GM19452 (cell line): ENCODE measurements around the gene CHKA.

Source experiments
- ATAC-seq: cut with Tn5 transposase; IDR thresholded peaks from one replicate; pipeline ENCODE4 v1.9.1; 2021; ENCODE audit not compliant: unreplicated experiment

Gene CHKA

DNA sequence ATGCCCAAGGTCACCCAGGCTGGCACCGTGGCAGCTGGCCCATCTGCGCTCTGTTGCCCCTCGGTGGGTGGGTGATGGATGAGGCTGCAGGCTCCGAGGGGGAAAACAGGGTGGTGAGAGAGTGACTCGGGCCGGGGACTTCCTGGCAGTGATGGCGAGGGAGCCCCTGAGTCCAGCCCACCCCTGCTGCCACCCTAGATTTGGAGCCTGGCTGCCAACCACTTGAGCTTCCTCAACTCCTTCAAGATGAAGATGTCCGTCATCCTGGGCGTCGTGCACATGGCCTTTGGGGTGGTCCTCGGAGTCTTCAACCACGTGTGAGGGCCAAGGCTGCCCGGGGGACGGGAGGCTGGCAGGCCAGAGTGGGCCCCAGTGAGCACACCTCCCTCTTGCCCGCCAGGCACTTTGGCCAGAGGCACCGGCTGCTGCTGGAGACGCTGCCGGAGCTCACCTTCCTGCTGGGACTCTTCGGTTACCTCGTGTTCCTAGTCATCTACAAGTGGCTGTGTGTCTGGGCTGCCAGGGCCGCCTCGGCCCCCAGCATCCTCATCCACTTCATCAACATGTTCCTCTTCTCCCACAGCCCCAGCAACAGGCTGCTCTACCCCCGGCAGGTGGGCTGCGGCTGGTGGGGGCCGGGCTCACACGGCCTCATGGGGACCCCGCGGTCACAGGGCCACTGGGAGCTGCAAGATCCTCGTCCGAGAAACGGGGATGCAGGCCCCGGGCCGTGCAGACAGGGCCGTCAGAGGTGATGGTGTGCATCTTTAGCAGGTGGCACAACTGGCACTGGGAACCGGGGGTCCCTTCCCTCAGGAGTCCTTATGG, 72.3 kb downstream of the CHKA start:
- no peak for ATAC-seq

- ATAC-seq: no peak
These were observed 73.5 kb downstream of the CHKA start for GRCh38 chr11:68047437-68048290.

DNA sequence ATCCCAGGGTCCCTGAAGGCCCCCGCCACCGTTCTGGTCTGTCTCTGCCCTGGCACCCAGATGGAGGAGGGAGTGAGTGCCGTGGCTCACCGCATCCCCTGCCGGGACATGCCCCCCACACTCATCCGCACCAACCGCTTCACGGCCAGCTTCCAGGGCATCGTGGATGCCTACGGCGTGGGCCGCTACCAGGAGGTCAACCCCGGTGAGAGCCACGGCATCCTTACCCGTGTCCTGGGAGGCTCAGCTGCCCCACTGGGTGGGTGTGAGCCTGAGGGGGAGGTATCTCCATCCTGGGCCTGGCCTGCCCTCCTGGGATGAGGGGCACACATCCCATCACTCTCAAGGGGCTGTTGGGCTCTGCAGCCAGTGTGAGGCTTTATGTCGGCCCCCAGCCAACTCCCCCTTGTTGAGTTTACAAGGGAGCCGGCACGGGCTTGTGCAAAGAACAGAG, 76.3 kb downstream of the CHKA start:
- ATAC-seq: no peak

DNA sequence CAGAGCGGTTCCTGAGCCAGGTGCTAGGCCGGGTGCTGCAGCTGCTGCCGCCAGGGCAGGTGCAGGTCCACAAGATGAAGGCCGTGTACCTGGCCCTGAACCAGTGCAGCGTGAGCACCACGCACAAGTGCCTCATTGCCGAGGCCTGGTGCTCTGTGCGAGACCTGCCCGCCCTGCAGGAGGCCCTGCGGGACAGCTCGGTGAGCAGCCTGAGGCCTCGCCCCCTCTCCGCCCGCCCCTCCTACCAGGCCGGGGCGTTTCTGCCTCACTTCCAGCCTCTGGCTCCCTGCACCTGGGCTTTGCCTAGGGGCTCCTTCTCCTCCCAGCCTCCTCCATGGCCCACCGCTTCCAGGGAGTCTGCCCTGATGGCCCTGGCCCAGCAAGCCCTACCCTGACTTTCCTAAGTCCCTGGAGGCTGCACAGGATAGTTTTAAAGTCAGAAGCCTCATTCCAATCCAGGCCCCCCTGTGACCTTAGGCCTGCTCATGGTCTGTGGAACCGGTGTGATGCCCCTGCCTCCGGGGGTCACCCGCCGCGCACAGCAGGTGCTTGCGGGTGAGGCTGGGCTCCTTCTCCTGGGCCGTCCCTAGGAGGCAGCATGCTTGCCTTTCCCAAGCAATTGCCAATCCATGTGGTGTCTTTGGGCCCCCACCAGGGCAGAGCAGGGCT, 76.9 kb downstream of the CHKA start:
- no peak for ATAC-seq

DNA sequence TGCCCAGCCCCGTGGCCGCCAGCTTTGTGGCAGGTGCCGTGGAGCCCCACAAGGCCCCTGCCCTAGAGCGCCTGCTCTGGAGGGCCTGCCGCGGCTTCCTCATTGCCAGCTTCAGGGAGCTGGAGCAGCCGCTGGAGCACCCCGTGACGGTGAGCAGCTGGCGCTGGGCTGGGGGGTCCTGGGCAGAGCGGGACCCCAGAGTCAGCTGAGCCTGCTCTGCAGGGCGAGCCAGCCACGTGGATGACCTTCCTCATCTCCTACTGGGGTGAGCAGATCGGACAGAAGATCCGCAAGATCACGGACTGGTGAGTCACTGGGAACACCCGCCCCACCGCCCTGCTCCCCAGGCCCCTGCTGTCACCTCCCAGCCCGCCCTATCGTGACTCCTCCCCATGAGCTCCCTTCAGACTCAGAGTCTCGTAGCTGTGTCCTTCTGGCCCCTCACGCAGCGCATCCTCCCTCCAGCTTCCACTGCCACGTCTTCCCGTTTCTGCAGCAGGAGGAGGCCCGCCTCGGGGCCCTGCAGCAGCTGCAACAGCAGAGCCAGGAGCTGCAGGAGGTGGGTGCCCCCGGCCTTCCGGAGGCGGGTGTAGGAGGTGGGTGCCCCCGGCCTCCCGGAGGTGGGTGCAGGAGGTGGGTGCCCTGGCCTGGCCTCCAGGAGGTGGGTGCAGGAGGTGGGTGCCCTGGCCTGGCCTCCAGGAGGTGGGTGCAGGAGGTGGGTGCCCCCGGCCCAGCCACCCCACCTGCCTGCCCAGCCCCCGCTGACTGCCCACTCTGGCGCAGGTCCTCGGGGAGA, 77.6 kb downstream of the CHKA start:
- no peak for ATAC-seq

- no peak for ATAC-seq
These were observed 78.2 kb downstream of the CHKA start for GRCh38 chr11:68043029-68043348.

GRCh38 chr11:68042219-68043028, 78.8 kb downstream of the CHKA start:
- ATAC-seq: no peak

DNA sequence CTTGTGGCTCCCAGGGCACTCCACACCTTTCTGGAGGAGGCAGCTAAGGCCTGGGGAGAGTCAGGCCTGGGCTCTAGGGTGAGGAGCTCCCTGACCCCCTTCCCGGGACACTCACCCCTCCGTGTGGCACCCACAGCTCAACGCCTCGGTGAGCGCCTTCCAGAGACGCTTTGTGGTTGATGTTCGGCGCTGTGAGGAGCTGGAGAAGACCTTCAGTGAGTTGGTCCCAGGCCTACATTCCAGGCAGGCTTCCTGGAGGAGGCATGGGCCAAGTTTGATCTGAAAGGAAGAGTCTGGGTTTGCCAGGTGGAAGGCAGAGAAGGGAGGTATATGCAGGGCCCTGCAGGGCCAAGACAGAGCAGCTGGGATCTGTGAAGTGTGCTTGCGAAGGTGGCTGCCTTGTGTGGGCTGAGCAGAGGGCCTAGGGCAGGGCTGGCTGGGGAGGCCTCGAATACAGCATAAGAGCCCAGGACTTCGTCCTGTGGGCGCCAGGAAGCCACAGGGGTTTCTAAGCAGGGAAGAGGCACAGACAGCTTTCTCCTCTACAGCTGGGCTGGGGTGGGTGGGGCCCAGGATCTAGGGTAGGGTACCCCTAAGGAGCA, 79.5 kb downstream of the CHKA start:
- no peak for ATAC-seq

DNA sequence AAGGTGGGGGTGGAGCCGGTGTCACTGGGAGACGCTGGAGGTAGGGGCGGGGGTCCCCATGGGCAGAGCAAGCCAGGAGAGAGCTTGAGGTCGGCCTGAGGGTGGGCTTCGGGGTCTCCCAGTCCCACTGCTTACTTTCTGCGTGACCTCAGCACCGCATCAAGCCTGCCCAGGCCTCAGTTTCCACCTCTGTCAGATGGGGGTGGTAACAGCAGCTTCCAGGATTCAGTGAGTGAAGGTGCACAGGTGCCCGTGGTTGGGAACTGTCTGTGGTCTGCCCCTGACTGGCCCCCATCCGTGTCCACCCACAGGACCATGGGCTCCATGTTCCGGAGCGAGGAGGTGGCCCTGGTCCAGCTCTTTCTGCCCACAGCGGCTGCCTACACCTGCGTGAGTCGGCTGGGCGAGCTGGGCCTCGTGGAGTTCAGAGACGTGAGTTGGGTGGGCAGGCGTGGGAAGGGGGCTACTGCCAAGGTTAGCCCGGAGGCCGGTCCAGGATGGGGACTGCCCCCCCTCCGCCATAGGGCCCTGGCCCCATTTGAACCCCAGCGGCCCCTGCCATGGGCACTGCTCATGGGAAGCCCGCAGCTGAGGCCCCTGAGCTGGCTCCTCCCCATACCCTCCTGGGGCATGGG, 80.1 kb downstream of the CHKA start:
- ATAC-seq: no peak

DNA sequence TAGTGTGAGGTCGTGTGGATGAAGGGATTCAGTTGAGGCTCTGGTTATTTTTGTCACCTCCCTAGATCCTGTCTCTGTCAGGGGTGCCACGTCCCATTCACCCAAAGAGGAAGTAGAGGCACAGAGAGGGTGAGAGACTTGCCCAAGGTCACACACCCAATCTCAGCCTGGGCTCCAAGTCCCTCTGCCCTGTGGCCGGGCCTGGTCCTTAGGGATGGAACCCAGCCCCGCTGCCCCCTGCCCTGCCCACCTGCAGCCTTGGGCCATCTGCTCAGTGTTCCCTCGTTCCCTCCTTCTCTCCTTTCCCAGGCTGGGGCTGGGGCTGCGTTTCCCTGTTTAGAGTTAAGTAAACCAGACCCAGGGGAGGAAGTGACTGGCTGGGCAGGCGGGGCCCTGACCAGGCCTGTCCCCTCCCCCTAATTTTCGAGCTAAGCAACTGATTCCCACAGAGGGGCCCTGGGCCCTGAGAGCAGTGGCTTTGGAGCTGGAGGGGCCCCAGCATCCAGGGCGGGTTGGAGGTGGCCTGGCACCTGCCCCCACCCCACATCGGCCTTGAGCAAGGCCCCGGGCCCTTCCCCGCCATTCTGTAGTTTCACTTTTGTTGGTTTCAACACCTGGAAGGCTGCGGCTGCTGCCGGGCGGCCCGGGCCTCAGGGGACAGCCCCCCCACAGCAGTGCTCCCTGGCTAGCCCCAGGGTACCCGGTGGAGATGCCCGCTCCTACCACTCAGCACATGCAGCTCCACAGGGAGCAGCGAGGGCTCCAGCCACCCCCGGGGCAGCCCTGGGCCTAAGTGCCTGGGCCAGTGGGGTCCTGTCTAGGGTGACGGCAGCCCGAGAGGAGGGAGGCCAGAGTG, 80.9 kb downstream of the CHKA start:
- ATAC-seq: peak; percentile 51

- ATAC-seq: no peak
These were observed 81.6 kb downstream of the CHKA start for GRCh38 chr11:68039526-68040086.

GRCh38 chr11:68038718-68039525, 82.3 kb downstream of the CHKA start, which contains the start of gene TCIRG1:
TCIRG1 (plus strand) TSS chr11:68039025; CDS start chr11:68041272, 2,247 bp downstream.
- no peak for ATAC-seq

DNA sequence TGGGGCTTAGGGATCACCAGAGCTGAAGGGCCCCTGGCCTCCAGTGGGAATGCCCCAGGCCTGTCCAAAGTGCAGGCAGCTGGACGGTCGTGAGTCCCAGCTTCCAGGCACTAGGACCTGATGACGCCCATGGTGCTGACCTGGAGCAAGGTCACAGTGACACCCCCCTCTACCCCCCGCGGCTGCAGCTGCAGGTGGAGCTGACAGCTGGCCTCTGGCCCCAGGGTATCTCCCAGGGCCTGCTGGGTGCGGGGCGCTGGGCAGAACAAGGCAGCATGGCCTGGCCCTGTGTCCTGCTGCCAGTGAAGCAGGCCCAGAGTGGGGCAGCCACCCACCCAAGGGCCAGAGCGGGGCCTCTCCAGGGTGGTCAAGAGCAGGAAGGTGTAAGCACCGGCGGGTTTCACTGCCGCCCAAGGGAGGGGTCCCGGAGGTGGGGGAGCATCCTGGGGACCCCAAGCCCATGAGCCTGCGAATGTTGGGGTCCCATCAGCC, 82.9 kb downstream of the CHKA start:
- ATAC-seq: no peak

DNA sequence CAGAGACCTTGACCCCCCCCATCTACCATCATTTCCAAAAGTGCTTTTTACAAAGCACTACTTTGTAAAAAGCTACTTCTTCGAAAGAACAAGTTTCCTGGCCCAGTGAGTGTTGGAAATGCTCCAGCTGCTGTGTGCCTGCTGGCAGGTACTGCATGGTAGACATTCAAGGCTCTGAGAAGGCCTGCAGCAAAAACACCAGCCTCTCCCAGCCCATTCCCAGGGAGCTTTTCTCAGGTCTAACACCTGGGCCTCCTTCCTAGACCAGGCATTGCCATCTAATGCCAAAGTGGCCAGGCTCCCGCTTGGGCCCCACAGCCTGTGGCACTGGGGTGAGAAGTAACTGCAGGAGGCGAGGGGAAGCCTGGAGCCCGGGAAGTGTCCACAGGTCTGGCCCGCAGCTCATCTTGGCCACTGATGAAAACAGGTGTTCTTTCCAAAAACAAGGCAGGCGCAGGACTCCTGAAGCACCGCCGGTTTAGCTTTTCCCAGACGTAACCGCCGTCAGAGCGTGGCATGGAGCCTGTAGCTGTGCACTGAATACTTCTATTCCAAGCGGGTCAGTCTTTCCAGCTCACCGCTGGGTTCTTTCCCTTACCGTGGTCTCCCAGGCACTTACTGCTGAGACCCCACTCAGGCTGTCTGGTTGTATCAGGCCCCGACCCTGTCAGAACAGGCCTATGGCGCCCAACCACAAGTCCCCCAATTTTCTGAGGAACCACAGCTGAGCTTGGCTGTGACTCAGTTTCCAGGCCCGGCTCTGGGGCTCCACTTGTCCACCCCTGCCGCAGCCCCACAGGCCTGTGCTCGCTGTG, 83.6 kb downstream of the CHKA start:
- no peak for ATAC-seq

GRCh38 chr11:68036717-68037239, 84.4 kb downstream of the CHKA start:
- no peak for ATAC-seq
